HUES48 (cell line): ENCODE results near the gene PCGF3.
"Not testable (repeated sequence)": the region's sequence is repeated elsewhere in the genome, so short reads cannot be mapped to it uniquely, and the experiment has no call there.

Experiments
- H3K27ac ChIP-seq: one replicate; pipeline ENCODE4 v1.7.0; 2013; ENCODE audit warnings: low read depth, low read length, inconsistent platforms
- H3K27me3 ChIP-seq: 2 replicates; pipeline ENCODE4 v1.6.1; 2013; ENCODE audit warnings: mild to moderate bottlenecking, low read length; ENCODE audit not compliant: control insufficient read depth, insufficient read depth
- H3K36me3 ChIP-seq: 2 replicates; pipeline ENCODE4 v1.6.1; 2013; ENCODE audit warnings: low read length; ENCODE audit not compliant: control insufficient read depth, insufficient read depth
- H3K4me1 ChIP-seq: 2 replicates; pipeline ENCODE4 v1.6.1; 2013; ENCODE audit warnings: mild to moderate bottlenecking, low read length; ENCODE audit not compliant: control insufficient read depth, insufficient read depth
- H3K4me3 ChIP-seq: 2 replicates; pipeline ENCODE4 v1.5.1; 2013; ENCODE audit warnings: mild to moderate bottlenecking, low read depth, low read length
- H3K9ac ChIP-seq: 2 replicates; pipeline ENCODE4 v1.6.1; 2013; ENCODE audit warnings: mild to moderate bottlenecking, low read depth, low read length, moderate library complexity
- H3K9me3 ChIP-seq: 2 replicates; pipeline ENCODE4 v1.6.1; 2013; ENCODE audit warnings: low read length; ENCODE audit not compliant: control insufficient read depth, insufficient read depth

The PCGF3 gene

GRCh38 chr4:663046-663437, 42.6 kb upstream of the PCGF3 start:
- Histone ChIP-seq H3K9me3 (no peaks in the 10 kb centered on the region), H3K27me3 (no peaks in the 10 kb centered on the region), H3K36me3 (no peaks in the 10 kb centered on the region), H3K27ac (no peak overlapping the region), H3K9ac (peak overlapping the region; percentile 62; the same call in 1 of the 2 replicates), H3K4me3 (peak overlapping the region; percentile 69), H3K4me1 (0 out of 2 replicates have a peak, but pooled peaks cover 3% of the 10 kb centered on the region)

GRCh38 chr4:663438-664428, 41.9 kb upstream of the PCGF3 start:
- Histone ChIP-seq H3K4me3 (peak overlapping the region; percentile 69), H3K27ac (peak overlapping the region; percentile 47), H3K9me3 (no peaks in the 10 kb centered on the region), H3K9ac (peak overlapping the region; percentile 62), H3K4me1 (0 out of 2 replicates have a peak, but pooled peaks cover 3% of the 10 kb centered on the region), H3K27me3 (no peaks in the 10 kb centered on the region), H3K36me3 (no peaks in the 10 kb centered on the region)

GRCh38 chr4:664713-665231, 40.9 kb upstream of the PCGF3 start:
- Histone ChIP-seq H3K27ac (no peak overlapping the region), H3K9ac (no peak overlapping the region), H3K9me3 (no peaks in the 10 kb centered on the region), H3K4me1 (0 out of 2 replicates have a peak, but pooled peaks cover 3% of the 10 kb centered on the region), H3K36me3 (no peaks in the 10 kb centered on the region), H3K27me3 (no peaks in the 10 kb centered on the region), H3K4me3 (no peak overlapping the region)

GRCh38 chr4:665381-665750, 40.3 kb upstream of the PCGF3 start:
- no peak overlapping the region for H3K4me3 ChIP-seq
- no peaks in the 10 kb centered on the region for H3K9me3 ChIP-seq
- H3K4me1 ChIP-seq, result 0 out of 2 replicates have a peak, but pooled peaks cover 3% of the 10 kb centered on the region
- no peaks in the 10 kb centered on the region for H3K27me3 ChIP-seq
- H3K27ac ChIP-seq, result no peak overlapping the region
- no peaks in the 10 kb centered on the region for H3K36me3 ChIP-seq
- no peak overlapping the region for H3K9ac ChIP-seq

DNA sequence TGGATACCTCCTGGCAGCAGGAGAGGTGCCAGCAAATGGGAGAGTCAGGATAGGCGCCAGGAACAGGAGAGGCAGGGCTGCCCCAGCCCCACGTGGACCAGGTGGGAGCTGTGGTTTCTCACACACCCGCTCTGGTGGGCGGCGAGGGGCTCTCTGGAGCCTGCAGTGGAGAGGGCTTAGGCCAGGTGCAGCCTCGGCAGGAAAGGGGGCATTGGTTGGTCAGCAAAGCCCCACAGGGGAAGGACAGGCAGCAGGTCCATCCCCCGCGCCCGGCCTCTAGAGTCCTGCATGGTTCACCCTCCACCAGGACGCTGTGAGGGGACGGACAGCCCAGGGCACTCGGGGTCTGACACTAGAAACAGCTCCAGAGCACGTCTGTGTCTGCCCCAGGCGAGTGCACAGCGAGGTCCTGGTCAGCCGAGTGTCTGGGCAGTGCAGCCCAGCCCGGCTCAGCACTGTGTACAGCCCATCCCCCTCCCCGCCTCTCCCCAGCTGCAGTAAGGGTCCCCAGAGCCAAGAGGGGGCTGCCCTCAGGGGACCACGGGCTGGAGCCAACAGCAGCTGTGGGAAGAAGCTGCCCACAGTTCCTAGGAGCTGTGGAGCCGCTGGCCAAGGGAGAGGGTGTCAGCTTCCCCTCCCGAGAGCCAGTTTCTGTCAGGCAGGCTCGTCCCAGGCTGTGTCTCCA, 39.7 kb upstream of the PCGF3 start:
- H3K4me3 ChIP-seq, result no peak overlapping the region
- H3K9ac ChIP-seq, result no peak overlapping the region
- no peaks in the 10 kb centered on the region for H3K36me3 ChIP-seq
- 0 out of 2 replicates have a peak, but pooled peaks cover 3% of the 10 kb centered on the region for H3K4me1 ChIP-seq
- H3K27me3 ChIP-seq, result no peaks in the 10 kb centered on the region
- H3K9me3 ChIP-seq, result no peaks in the 10 kb centered on the region
- no peak overlapping the region for H3K27ac ChIP-seq

GRCh38 chr4:666436-666810, 39.2 kb upstream of the PCGF3 start:
- Histone ChIP-seq H3K9me3 (no peaks in the 10 kb centered on the region), H3K4me1 (0 out of 2 replicates have a peak, but pooled peaks cover 3% of the 10 kb centered on the region), H3K27me3 (no peaks in the 10 kb centered on the region), H3K27ac (no peak overlapping the region), H3K9ac (no peak overlapping the region), H3K4me3 (no peak overlapping the region), H3K36me3 (peaks cover 2% of the 10 kb centered on the region)

DNA sequence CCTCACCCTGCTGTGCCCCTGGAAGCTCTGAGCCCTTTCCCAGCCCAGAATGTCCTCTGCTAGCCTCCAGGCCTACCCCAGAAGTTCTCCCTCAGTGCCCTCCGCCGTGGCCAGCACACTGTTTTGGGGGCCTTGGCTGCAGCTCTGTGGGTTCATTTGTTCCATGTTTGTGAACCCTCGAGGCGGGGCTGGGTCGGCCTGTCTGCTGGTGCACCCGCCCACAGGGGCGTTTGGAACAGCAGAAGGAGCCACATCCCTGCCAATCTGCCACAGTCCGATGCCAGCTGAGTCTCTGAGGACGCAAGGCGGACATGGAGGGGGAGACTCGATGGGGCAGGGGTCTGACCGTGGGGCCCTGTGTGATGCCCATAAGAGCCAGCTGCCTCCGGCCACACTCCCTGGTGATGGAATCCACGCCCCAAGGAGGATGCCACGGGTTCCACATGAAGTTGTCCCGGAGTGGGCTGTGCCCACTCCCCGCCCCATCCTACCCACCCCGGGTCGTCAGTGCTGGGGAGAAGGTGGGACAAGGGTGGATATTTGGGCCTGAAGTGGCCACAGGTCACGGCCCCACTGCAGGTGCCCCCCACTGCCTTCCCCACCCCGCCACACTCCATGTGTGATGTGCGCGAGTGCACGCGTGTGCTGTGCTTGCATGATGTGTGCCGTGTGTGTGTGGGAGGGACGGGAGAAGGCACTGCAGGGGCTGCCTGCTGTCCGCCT, 38.6 kb upstream of the PCGF3 start:
- no peak overlapping the region for H3K4me3 ChIP-seq
- no peak overlapping the region for H3K9ac ChIP-seq
- H3K36me3 ChIP-seq, result peaks cover 7% of the 10 kb centered on the region
- 0 out of 2 replicates have a peak, but pooled peaks cover 3% of the 10 kb centered on the region for H3K4me1 ChIP-seq
- H3K9me3 ChIP-seq, result no peaks in the 10 kb centered on the region
- no peaks in the 10 kb centered on the region for H3K27me3 ChIP-seq
- no peak overlapping the region for H3K27ac ChIP-seq

DNA sequence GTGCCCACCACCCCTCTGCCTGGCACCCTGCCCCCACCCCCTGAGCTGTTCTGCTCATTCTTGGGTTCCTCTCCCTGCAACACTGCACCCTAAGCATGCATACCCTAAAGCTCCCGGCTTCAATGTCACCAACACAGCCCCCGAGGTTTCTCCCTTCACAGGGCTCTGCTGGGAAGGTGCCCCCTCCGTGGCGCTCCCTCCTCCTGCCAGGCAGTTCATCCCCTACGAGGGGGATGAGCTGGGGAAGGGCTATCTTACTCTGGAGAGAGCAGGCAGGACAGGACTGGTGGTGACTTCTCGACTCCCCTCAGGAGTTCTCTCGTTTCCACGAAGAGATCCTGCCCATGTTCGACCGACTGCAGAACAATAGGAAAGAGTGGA, 38.1 kb upstream of the PCGF3 start:
- Histone ChIP-seq H3K36me3 (peaks cover 13% of the 10 kb centered on the region), H3K4me1 (0 out of 2 replicates have a peak, but pooled peaks cover 3% of the 10 kb centered on the region), H3K9ac (no peak overlapping the region), H3K27me3 (no peaks in the 10 kb centered on the region), H3K9me3 (no peaks in the 10 kb centered on the region), H3K27ac (no peak overlapping the region), H3K4me3 (no peak overlapping the region)

GRCh38 chr4:668219-668618, 37.4 kb upstream of the PCGF3 start:
- not testable (repeated sequence) for H3K4me3 ChIP-seq, H3K4me1 ChIP-seq, H3K9ac ChIP-seq, H3K27me3 ChIP-seq, H3K27ac ChIP-seq, H3K9me3 ChIP-seq
- peaks cover 19% of the 10 kb centered on the region for H3K36me3 ChIP-seq

- not testable (repeated sequence) for H3K4me1 ChIP-seq, H3K9me3 ChIP-seq, H3K27me3 ChIP-seq, H3K27ac ChIP-seq, H3K9ac ChIP-seq, H3K4me3 ChIP-seq
- H3K36me3 ChIP-seq, result peaks cover 20% of the 10 kb centered on the region
Observed at GRCh38 chr4:669806-670559, 35.6 kb upstream of the PCGF3 start.
